NT2/D1 (cell line): ENCODE measurements around the gene EIF4EBP2.

Experiments used
- SUZ12 ChIP-seq: IDR thresholded peaks from 2 replicates; pipeline ENCODE4 v1.6.1; 2011; ENCODE audit not compliant: insufficient read length, insufficient read depth; ENCODE audit errors: extremely low read depth
- YY1 ChIP-seq: IDR thresholded peaks from 2 replicates; pipeline ENCODE4 v1.6.1; 2011; ENCODE audit not compliant: insufficient read length, insufficient read depth

- TF ChIP-seq SUZ12 = no peak
- TF ChIP-seq YY1 = no peak
Measured at GRCh38 chr10:70472799-70473454, 69.0 kb downstream of the EIF4EBP2 start.
